Erythroblast (primary cell): Measurements from ENCODE around the gene TPSAB1.

Experiments used
- GATA1 ChIP-seq: IDR thresholded peaks from 2 replicates; pipeline ENCODE4 v1.6.1; 2011; ENCODE audit warnings: low read depth, mild to moderate bottlenecking, control low read depth, low read length, moderate library complexity
- POLR2A ChIP-seq: IDR thresholded peaks from 2 replicates; pipeline ENCODE4 v1.6.1; 2011; ENCODE audit warnings: mild to moderate bottlenecking, low read length

- TF ChIP-seq POLR2A, result no peak
- TF ChIP-seq GATA1, result no peak
These were observed 21.8 kb downstream of the TPSAB1 start for GRCh38 chr16:1262210-1262845.
